T47D (cell line): Measurements from ENCODE around the gene TMEM178B.
"Not testable (repeated sequence)": the region's sequence is repeated elsewhere in the genome, so short reads cannot be mapped to it uniquely, and the experiment has no call there.

Source experiments
- DNase-seq, 2 experiments: peaks; one replicate each; pipeline versions ENCODE4 v3.0.0 to v3.0.0-alpha.2; 2011 to 2012; ENCODE audit warnings: low read depth in 1 of 2, low spot score in 1 of 2
- JUND ChIP-seq: IDR thresholded peaks from 2 replicates; pipeline ENCODE4 v1.6.1; 2012; ENCODE audit warnings: low read depth
- in situ Hi-C: cut with HindIII; loops from 2 replicates; pipeline ENCODE4 v1.10.0; 2016; ENCODE audit warnings: low sequenced_read_pairs, low pct_unique_long_range_greater_than_20kb

Gene TMEM178B

DNA sequence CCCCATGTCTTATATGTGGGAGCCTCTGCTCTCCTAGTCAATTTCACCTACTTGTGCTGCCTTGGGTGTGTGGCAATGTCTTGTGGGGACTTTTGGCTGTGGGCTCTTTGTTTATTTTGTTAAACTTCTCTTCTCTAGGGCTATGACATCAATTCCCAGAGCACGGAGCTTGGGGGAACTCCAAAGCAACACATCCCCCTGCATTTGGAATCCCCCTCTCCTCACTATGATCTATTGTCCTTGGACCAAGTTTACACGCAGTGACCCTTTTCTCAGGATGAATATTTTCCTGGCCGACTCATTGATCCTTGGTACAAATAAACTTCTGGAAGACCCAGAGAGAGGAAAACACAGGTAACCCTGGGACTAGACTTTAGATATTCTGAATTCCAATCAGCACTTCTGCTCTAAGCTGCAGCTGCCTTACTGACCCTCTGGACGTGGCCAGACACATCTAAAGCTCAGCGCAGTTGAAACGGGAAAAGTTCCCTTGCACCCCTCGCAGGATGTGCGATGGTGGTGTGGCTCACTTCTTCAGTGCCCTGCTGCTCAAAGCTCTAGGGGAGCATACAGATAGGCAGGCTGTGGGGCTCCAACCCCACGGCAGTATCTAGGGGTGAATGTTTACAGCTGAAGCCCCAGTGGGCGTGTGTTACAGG lies 110.8 kb downstream of the TMEM178B start:
- TF ChIP-seq JUND, result no peak
- DNase-seq, result no peak
- in situ Hi-C loops, result no loop called here

DNA sequence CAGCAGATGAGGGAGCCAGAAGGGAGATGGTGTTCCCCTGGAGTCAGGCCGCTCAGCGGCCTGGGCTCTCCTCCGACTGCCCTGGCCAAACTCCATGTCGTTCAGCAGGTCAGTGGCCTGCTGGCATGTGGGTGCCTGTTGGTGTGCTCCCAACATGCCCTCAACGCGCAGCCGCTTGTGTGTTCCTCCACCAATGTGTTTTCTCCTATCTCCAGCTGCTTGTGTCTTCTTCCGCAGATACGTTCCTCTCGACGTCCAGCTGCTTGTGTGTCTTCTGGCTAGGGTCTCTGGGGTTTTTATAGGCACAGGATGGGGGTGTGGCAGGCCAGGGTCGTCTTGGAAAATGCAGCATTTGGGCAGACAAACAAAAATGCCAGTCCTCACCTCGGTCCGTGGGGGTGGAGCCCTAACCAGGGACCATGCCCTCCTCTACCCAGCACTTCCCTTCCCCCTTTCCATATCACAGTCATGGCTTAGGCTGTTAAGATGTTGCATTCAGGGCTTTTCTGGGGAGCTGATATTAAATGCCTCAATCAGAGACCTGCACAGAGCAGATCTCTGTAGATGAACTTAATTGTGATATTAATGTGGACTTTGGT lies 111.6 kb downstream of the TMEM178B start:
- no peak for TF ChIP-seq JUND
- DNase-seq, result no peak
- in situ Hi-C loops, result no loop called here

DNA sequence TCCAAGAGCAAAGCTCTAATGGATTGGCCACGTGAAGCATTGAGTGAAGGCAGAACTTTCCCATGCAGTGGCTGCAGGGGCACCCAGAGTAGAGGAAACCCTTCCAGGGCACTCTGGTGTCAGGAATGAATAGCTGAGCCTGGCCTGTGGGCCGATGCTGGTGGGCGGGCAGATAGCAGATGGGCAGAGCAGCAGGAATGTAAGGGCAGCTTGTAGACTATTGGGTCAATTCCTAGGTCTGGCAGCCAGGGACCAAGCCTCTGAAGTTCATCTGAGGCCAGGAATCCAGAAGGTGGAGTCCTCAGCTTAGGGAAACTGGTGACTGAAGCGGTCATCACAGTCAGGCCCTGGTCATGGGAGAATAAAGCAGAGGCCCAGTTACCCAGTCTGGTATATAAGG lies 115.4 kb downstream of the TMEM178B start:
- DNase-seq, result no peak
- no peak for TF ChIP-seq JUND
- in situ Hi-C loops, result no loop called here

DNA sequence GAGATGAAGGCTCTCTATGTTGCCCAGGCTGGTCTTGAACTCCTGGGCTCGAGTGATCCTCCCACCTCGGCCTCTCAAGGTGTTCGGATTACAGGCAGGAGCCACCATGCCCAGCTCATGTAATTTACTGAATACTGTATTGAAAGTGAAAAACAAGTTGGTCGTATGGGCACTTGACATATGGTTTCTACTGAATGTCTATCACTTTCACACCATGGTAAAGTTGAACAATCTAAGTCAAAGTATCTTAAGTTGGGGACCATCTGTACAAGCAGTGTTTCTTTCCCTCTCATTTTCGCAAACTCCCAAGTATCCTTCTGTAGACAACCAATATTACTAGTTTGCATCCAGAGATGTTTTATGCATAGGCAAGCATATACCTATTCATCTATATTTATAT lies 116.6 kb downstream of the TMEM178B start:
- in situ Hi-C loops, result no loop called here
- no peak for TF ChIP-seq JUND
- DNase-seq, result no peak

DNA sequence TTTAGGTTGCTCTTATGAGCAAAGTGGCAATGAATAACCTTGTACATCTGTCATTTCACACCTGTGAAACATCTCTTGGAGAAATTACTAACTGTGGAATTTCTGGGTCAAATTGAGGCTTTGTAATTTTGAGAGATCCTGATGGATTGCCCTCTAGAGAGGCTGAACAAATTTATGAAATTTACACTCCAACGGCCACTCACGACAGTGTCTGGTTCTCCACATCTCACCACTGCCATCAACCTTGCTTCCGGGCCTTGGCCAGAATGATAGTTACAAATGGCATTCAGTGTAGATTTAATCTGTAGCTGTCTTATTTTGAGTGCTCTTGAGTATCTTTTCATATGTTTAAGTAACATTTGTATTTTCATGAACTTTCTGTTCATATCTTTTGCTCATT lies 117.4 kb downstream of the TMEM178B start:
- in situ Hi-C loops, result no loop called here
- no peak for DNase-seq
- no peak for TF ChIP-seq JUND

DNA sequence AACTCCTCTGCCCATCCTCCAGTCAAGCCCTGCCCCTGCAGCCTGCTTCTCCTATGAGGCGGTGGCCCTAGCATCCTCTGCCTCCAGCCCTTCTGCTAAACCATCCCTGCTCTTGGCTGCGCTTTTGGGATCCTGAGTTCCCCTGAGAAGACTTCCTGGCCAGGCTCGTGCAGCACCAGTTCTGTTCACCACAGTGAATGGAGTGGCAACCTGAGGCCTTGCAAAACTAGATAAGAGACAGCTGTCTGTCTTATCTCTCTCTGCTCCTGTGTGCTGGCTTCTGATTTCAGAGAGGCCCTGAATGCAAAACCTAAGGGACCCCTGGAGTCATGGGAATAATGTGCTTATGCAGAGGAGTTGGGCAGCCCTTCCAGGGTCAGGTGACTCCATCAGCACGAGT lies 119.2 kb downstream of the TMEM178B start:
- in situ Hi-C loops, result no loop called here
- no peak for TF ChIP-seq JUND
- DNase-seq, result no peak

DNA sequence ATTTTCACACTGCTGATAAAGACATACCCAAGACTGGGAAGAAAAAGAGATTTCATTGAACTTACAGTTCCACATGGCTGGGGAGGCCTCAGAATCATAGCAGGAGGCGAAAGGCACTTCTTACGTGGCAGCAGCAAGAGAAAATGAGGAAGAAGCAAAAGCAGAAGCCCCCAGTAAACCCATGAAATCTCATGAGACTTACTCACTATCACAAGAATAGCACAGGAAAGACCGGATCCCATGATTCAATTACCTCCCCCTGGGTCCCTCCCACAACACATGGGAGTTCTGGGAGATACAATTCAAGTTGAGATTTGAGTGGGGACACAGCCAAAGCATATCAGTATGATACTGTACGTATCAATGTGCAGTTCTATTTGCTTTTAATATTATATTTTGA lies 121.9 kb downstream of the TMEM178B start:
- in situ Hi-C loops, DNase-seq: not testable (repeated sequence)

DNA sequence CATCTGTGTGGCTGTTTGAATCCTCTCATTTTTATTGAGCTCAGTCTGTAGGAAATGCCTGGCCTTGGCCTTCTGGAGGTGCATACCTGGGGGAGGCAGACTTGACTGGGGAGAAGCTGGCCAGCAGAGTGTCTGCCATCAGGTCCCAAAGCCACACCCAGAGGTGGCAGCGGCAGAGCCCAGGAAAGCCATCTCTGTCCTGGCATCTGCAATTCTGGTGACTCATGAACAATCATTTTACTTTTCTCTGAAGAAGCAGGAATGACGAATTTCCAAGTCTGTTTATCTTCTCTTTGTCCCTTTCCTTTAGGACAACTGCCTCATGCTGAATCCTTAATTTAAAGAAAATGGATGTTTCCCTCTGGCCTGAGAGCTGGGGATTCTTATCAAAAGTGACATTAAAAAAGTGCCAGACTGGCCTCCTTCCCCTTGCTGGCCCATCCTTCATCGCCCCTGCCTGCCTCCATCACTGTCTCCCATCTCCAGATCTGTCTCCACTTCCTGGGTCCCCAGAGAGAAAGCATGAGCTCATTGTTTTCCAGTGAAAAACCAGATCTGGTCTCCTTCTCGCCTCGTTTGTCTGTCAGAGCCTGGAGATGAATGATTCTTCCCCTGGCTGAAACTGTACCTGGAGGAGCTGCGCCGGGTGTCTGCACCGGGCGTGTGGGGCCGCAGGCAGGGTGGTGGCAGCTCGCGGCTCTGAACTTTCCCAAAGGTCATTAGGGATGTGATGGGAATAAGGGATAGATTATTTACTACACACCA lies 124.5 kb downstream of the TMEM178B start:
- in situ Hi-C loops, result no loop called here
- no peak for TF ChIP-seq JUND
- DNase-seq, result no peak

DNA sequence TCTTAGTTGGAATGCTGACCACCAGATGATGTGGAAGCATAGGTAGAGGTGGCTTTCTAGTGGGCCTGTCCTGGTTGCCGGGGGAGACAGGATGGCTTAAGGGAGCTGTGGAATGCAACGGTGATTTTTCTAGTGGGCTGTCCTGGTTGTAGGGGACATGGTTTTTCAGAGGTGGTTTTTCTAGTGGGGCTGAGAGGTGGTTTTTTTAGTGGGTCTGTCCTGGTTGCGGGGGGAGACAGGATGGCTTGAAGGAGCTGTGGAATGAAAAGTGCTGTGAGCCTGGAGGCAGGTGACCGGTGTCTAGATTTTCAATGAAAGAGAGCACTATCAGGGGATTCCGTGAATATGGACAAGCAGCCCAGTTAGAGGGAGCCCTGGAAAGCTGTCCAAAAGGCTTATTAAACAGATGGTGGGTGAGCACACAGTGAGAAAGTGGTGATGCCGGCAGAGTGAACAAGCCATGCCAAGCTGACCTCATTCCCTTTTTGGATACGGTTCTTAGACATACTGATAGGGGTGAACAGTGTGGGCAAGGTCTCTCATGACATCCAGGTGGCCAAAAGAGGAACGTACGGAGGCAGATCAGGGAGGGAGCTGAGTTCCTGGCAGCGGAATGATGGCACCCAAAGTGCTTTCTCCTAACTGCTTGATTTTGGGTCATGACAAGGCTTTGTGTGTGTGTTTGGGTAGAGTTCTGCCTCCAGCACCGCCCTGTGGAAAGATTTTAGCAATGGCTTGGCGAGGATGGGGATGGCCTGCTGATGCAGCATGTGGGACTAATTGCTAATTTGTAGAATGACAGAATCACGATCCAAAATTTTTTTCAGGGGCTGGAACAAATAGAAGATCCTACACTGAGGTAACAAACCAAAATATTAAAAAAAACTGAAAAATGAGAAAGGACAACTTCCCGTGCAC lies 126.6 kb downstream of the TMEM178B start:
- in situ Hi-C loops, result no loop called here
- no peak for TF ChIP-seq JUND
- DNase-seq, result no peak

DNA sequence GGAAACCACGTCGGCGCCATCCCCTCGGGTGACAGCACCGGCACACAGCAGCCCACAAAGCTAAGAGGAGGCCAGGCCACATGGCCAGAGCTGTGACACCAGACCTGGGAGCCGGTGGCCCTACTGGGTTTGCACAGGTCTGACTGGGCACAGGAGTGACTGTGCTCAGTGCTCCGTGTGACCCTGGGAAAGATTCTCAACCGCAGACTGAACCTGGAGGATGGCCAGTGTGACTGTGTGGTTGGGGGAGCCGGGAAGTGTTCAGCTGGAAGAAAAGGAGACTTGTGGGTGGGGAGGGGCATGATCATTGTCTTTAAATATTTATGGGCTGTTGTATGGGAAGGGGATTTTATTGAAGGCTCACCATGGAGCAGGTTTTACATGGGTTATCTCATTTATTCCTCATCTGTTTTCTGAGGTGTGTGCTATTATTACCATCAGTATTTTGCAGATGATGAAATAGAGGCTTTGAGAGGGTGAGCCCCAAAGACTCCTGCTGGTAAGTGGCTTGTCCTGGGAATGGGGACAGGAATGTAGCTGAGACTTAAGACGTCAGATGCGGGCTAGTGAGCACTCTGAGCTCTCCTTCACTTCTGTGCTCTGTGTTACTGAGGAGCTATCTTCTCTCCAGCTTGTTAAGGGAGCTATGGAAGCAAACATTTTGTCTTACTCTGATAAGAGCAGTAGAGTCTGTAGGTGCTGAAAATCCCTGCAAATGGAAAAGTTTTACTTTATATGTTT lies 127.5 kb downstream of the TMEM178B start:
- no peak for DNase-seq
- in situ Hi-C loops, result no loop called here
- no peak for TF ChIP-seq JUND

DNA sequence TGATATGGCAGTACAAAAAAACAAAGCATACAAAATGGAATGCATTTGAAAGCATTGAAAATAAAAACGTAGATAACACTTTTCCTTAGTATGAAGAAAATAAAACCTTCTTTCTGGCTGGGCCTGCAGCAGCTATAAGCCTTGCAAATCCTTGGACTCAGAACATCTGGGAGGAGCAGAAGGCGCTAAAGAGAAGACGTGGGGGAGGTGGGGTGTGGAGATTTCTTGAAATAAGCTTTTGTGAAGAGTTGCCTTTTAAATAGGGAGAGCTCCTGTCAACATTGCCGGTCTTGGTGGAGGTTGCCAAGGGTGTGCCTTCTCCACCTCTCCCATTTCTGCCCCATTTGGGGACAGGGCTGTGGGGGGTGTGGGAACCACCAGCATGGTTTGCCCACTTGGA lies 128.7 kb downstream of the TMEM178B start:
- in situ Hi-C loops, result no loop called here
- DNase-seq, result no peak
- TF ChIP-seq JUND, result no peak

DNA sequence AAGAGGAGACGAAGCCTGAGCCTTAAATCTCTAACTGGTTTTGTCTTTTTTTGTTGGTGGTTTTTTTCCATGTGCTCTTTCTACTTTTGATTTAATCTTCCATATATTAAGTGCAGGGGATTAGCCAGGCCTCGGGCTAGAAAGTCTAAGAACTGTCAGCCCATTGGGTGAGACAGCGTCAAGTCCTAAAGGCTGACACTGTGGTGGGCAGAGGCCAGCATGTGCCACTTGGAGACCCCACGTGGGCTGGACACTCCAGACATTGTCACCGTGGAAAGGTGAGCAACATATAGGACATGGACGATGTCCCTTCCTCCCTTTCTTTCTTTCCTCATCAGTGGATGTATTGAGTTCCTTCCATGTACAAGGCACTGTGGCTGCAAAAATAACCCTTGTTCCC lies 129.3 kb downstream of the TMEM178B start:
- no peak for TF ChIP-seq JUND
- DNase-seq, result no peak
- in situ Hi-C loops, result no loop called here
